GM23338 (cell line): Measurements from ENCODE around the gene KIF1C. TPM values are rescaled to one million over a fixed set of nuclear protein-coding genes. Genes with fewer than 3 reads are reported as not detected.
A peak's percentile ranks its signal among the peaks of the same experiment; 100 is the strongest.
"Not testable (repeated sequence)": the region's sequence is repeated elsewhere in the genome, so short reads cannot be mapped to it uniquely, and the experiment has no call there.

Experiments
- ATAC-seq: fragments of 200-7000 bp; cut with Tn5 transposase; 3 replicates; pipeline ENCODE4 v1.9.1; 2020
- DNase-seq: peaks from one replicate; pipeline ENCODE4 v3.0.0-alpha.2; 2015; ENCODE audit warnings: low spot score
- H2AFZ ChIP-seq: fragments of 200-600 bp; sonication (generic); 2 replicates; pipeline ENCODE4 v1.8.0; 2016; ENCODE audit warnings: antibody characterized with exemption, mild to moderate bottlenecking, moderate library complexity
- H3F3A ChIP-seq: fragments of 200-600 bp; sonication (generic); replicated peaks from 2 replicates; pipeline ENCODE4 v1.8.0; 2017; ENCODE audit warnings: antibody characterized with exemption, mixed run types, low read depth
- H3K27ac ChIP-seq: fragments of 200-600 bp; sonication (generic); 2 replicates; pipeline ENCODE4 v1.6.1; 2016; ENCODE audit warnings: low read depth
- H3K27me3 ChIP-seq: fragments of 200-600 bp; sonication (generic); 2 replicates; pipeline ENCODE4 v1.8.0; 2016; ENCODE audit warnings: mild to moderate bottlenecking, mixed run types, moderate library complexity; ENCODE audit not compliant: insufficient read depth
- H3K36me3 ChIP-seq: fragments of 200-600 bp; sonication (generic); 2 replicates; pipeline ENCODE4 v1.8.0; 2016; ENCODE audit warnings: mild to moderate bottlenecking; ENCODE audit not compliant: insufficient read depth
- H3K4me1 ChIP-seq: fragments of 200-600 bp; sonication (generic); 2 replicates; pipeline ENCODE4 v1.8.0; 2016; ENCODE audit warnings: mild to moderate bottlenecking, moderate library complexity; ENCODE audit not compliant: insufficient read depth
- H3K4me2 ChIP-seq: fragments of 200-600 bp; sonication (generic); 2 replicates; pipeline ENCODE4 v1.7.1; 2017; ENCODE audit warnings: mixed run types
- H3K4me3 ChIP-seq: fragments of 200-600 bp; sonication (generic); 2 replicates; pipeline ENCODE4 v1.6.1; 2016; ENCODE audit warnings: mixed run types
- H3K79me2 ChIP-seq: fragments of 200-600 bp; sonication (generic); replicated peaks from 2 replicates; pipeline ENCODE4 v1.8.0; 2017; ENCODE audit warnings: mild to moderate bottlenecking; ENCODE audit not compliant: insufficient read depth
- H3K9me2 ChIP-seq: fragments of 200-600 bp; sonication (generic); 2 replicates; pipeline ENCODE4 v1.8.0; 2017; ENCODE audit not compliant: insufficient read depth
- H4K20me1 ChIP-seq: fragments of 200-600 bp; sonication (generic); replicated peaks from 2 replicates; pipeline ENCODE4 v1.8.0; 2017; ENCODE audit warnings: mild to moderate bottlenecking; ENCODE audit not compliant: insufficient read depth
- H3K27ac Mint-ChIP-seq: 2 replicates; pipeline ENCODE4 v1.8.0; 2020; ENCODE audit warnings: inconsistent platforms, mild to moderate bottlenecking, moderate library complexity, mixed read lengths
- H3K27me3 Mint-ChIP-seq: 3 replicates; pipeline ENCODE4 v1.8.0; 2022; ENCODE audit warnings: low read depth, mild to moderate bottlenecking, moderate library complexity, mixed read lengths, inconsistent platforms; ENCODE audit not compliant: insufficient read depth, poor library complexity
- H3K36me3 Mint-ChIP-seq: 3 replicates; pipeline ENCODE4 v1.8.0; 2021; ENCODE audit warnings: low read depth, mild to moderate bottlenecking, inconsistent platforms, moderate library complexity, mixed read lengths
- H3K4me1 Mint-ChIP-seq: 3 replicates; pipeline ENCODE4 v1.8.0; 2020; ENCODE audit warnings: mild to moderate bottlenecking, inconsistent platforms, mixed read lengths
- H3K4me3 Mint-ChIP-seq: 3 replicates; pipeline ENCODE4 v1.8.0; 2021; ENCODE audit warnings: moderate library complexity, mild to moderate bottlenecking, inconsistent platforms, mixed read lengths
- H3K9me3 Mint-ChIP-seq: 3 replicates; pipeline ENCODE4 v1.8.0; 2020; ENCODE audit warnings: moderate library complexity, mild to moderate bottlenecking, inconsistent platforms, mixed read lengths
- CREB1 ChIP-seq: fragments of 250-450 bp; sonication (Bioruptor Pico); IDR thresholded peaks from 2 replicates; pipeline ENCODE4 v1.5.0; 2020; ENCODE audit warnings: low read depth, mild to moderate bottlenecking, moderate library complexity
- EZH2 ChIP-seq: fragments of 200-600 bp; sonication (generic); IDR thresholded peaks from one replicate; pipeline ENCODE4 v1.8.0; 2017; ENCODE audit warnings: antibody characterized with exemption, mild to moderate bottlenecking, low read depth; ENCODE audit not compliant: unreplicated experiment
- EZH2phosphoT487 ChIP-seq: fragments of 200-600 bp; sonication (generic); IDR thresholded peaks from one replicate; pipeline ENCODE4 v1.8.1; 2018; ENCODE audit warnings: antibody characterized with exemption; ENCODE audit not compliant: unreplicated experiment
- JUNB ChIP-seq: IDR thresholded peaks from one replicate; pipeline ENCODE4 v1.6.1; 2016; ENCODE audit warnings: antibody characterized with exemption; ENCODE audit not compliant: unreplicated experiment
- NANOG ChIP-seq: IDR thresholded peaks from 2 replicates; pipeline ENCODE4 v1.6.1; 2016; ENCODE audit warnings: antibody characterized with exemption, borderline replicate concordance
- POLR2AphosphoS5 ChIP-seq: IDR thresholded peaks from 2 replicates; pipeline ENCODE4 v1.6.1; 2016; ENCODE audit warnings: antibody characterized with exemption, low read depth
- STAT1 ChIP-seq: IDR thresholded peaks from one replicate; pipeline ENCODE4 v1.6.1; 2016; ENCODE audit warnings: antibody characterized with exemption; ENCODE audit not compliant: unreplicated experiment
- ZNF114 ChIP-seq: fragments of 250-450 bp; sonication (Bioruptor Pico); IDR thresholded peaks from 2 replicates; pipeline ENCODE4 v1.5.0; 2020; ENCODE audit warnings: mild to moderate bottlenecking, moderate library complexity
- ZNF331 ChIP-seq: fragments of 250-450 bp; sonication (Bioruptor Pico); IDR thresholded peaks from 2 replicates; pipeline ENCODE4 v1.5.0; 2020; ENCODE audit warnings: low read depth, mild to moderate bottlenecking, moderate library complexity
- polyA plus RNA-seq: library from polyadenylated mRNA; unstranded; fragments of >200 nt; fragmentation: Nextera tagmentation; extraction: Ambion mirVana; gene quantifications from 2 replicates; pipeline ENCODE4 v1.2.1, GENCODE V29; 2016
- total RNA-seq: library from RNA; depleted of rRNA; stranded (reverse); fragments of >200 nt; shearing (Covaris generic); gene quantifications from 2 replicates; pipeline ENCODE4 v1.2.3, GENCODE V29; 2014
- TF ChIP-seq, protein P1 (sequence below), 2 experiments: fragments of 200-600 bp in 1 of 2; sonication (generic) in 1 of 2; conservative IDR thresholded peaks; 2 replicates each; pipeline versions ENCODE4 v1.5.1 to v1.6.1; 2016 to 2017; ENCODE audit warnings: antibody characterized with exemption in 2 of 2, low read depth in 2 of 2, mild to moderate bottlenecking in 2 of 2, moderate library complexity in 1 of 2
- TF ChIP-seq, protein P2 (sequence below): IDR thresholded peaks from one replicate; pipeline ENCODE4 v1.6.1; 2018; ENCODE audit warnings: antibody characterized with exemption; ENCODE audit not compliant: unreplicated experiment
- TF ChIP-seq, protein P3 (sequence below): IDR thresholded peaks from 2 replicates; pipeline ENCODE4 v1.6.1; 2016; ENCODE audit warnings: antibody characterized with exemption

The KIF1C gene
- total and polyA plus RNA-seq, 2 experiments from 2014 or later, result 13.5 to 61.4 TPM

DNA sequence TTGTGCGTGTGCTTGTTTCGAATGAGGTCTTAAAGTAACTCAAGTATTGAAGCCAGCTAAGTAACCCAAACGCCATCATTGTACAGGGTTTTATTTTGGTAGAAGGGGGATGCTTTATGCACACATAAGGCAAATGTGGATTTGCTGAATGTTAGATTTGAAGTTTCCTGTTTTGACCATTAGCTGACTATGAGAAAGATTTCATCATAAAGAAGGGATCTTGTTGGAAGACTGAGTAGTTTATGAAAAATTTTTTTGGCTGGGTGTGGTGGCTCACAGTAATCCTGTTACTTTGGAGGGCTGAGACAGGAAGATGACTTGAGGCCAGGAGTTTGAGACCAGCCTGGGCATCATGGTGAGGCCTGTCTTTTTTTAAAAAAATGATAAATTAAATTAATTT lies 70.5 kb downstream of the KIF1C start:
- Mint-ChIP-seq H3K27me3 (peaks cover 6% of the 10 kb centered on the region), H3K27ac (no peak overlapping the region), H3K9me3 (no peaks in the 10 kb centered on the region), H3K4me3 (no peak overlapping the region), H3K4me1 (no peaks in the 10 kb centered on the region), H3K36me3 (no peaks in the 10 kb centered on the region)
- Histone ChIP-seq H3K4me3 (no peak overlapping the region), H2AFZ (no peak overlapping the region), H3K27me3 (peaks cover 5% of the 10 kb centered on the region), H4K20me1 (no peaks in the 10 kb centered on the region), H3K9me2 (no peaks in the 10 kb centered on the region), H3K79me2 (no peaks in the 10 kb centered on the region), H3K4me2 (no peak overlapping the region), H3F3A (no peaks in the 10 kb centered on the region), H3K4me1 (no peaks in the 10 kb centered on the region), H3K27ac (no peak overlapping the region), H3K36me3 (no peaks in the 10 kb centered on the region; the same call in 1 of the 2 replicates)
- ATAC-seq, result no peak
- TF ChIP-seq NANOG, result no peak
- no peak for DNase-seq

DNA sequence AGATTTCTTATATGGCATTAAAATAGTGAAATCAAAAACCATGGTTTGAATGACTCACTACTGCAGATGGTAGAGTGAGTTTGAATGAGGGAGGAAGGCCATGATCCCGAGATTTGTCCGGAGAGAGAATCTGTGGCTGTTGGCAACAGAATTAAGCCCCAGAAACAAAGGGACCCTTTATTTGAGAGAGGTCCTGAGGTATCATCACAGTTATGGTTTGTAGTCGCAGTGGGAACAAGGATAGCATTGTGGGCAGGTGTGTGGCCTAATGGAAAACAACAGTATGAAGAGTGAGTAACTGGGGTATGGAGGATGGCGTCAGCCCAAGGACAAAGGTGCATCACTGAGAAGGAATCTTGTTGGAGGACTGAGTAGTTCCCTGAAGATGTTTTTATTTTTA lies 72.0 kb downstream of the KIF1C start:
- H3F3A ChIP-seq, result no peaks in the 10 kb centered on the region
- H3K4me1 Mint-ChIP-seq, result peaks cover 3% of the 10 kb centered on the region
- no peak overlapping the region for H3K27ac Mint-ChIP-seq
- no peaks in the 10 kb centered on the region; the same call in 1 of the 2 replicates for H3K36me3 ChIP-seq
- H2AFZ ChIP-seq, result no peak overlapping the region
- ATAC-seq (no peak), DNase-seq (no peak)
- TF ChIP-seq, protein P1, sequence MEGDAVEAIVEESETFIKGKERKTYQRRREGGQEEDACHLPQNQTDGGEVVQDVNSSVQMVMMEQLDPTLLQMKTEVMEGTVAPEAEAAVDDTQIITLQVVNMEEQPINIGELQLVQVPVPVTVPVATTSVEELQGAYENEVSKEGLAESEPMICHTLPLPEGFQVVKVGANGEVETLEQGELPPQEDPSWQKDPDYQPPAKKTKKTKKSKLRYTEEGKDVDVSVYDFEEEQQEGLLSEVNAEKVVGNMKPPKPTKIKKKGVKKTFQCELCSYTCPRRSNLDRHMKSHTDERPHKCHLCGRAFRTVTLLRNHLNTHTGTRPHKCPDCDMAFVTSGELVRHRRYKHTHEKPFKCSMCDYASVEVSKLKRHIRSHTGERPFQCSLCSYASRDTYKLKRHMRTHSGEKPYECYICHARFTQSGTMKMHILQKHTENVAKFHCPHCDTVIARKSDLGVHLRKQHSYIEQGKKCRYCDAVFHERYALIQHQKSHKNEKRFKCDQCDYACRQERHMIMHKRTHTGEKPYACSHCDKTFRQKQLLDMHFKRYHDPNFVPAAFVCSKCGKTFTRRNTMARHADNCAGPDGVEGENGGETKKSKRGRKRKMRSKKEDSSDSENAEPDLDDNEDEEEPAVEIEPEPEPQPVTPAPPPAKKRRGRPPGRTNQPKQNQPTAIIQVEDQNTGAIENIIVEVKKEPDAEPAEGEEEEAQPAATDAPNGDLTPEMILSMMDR (conservative IDR thresholded peaks at IDR 0.05; ENCODE audit: low read depth in 2 of 2), result no peak
- TF ChIP-seq ZNF114 (CRISPR knock-in tag) (no peak), POLR2AphosphoS5 (no peak), JUNB (no peak), CREB1 (CRISPR knock-in tag) (no peak), STAT1 (no peak), ZNF331 (CRISPR knock-in tag) (no peak), NANOG (no peak), EZH2 (no peak), EZH2phosphoT487 (no peak)
- TF ChIP-seq, protein P2, sequence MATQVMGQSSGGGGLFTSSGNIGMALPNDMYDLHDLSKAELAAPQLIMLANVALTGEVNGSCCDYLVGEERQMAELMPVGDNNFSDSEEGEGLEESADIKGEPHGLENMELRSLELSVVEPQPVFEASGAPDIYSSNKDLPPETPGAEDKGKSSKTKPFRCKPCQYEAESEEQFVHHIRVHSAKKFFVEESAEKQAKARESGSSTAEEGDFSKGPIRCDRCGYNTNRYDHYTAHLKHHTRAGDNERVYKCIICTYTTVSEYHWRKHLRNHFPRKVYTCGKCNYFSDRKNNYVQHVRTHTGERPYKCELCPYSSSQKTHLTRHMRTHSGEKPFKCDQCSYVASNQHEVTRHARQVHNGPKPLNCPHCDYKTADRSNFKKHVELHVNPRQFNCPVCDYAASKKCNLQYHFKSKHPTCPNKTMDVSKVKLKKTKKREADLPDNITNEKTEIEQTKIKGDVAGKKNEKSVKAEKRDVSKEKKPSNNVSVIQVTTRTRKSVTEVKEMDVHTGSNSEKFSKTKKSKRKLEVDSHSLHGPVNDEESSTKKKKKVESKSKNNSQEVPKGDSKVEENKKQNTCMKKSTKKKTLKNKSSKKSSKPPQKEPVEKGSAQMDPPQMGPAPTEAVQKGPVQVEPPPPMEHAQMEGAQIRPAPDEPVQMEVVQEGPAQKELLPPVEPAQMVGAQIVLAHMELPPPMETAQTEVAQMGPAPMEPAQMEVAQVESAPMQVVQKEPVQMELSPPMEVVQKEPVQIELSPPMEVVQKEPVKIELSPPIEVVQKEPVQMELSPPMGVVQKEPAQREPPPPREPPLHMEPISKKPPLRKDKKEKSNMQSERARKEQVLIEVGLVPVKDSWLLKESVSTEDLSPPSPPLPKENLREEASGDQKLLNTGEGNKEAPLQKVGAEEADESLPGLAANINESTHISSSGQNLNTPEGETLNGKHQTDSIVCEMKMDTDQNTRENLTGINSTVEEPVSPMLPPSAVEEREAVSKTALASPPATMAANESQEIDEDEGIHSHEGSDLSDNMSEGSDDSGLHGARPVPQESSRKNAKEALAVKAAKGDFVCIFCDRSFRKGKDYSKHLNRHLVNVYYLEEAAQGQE, result no peak
- TF ChIP-seq, protein P3, sequence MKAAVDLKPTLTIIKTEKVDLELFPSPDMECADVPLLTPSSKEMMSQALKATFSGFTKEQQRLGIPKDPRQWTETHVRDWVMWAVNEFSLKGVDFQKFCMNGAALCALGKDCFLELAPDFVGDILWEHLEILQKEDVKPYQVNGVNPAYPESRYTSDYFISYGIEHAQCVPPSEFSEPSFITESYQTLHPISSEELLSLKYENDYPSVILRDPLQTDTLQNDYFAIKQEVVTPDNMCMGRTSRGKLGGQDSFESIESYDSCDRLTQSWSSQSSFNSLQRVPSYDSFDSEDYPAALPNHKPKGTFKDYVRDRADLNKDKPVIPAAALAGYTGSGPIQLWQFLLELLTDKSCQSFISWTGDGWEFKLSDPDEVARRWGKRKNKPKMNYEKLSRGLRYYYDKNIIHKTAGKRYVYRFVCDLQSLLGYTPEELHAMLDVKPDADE, result no peak
- H3K4me2 ChIP-seq, result no peak overlapping the region
- no peak overlapping the region for H3K4me3 Mint-ChIP-seq
- no peaks in the 10 kb centered on the region for H4K20me1 ChIP-seq
- no peak overlapping the region for H3K27ac ChIP-seq
- H3K4me1 ChIP-seq, result peaks cover 6% of the 10 kb centered on the region; the same call in 1 of the 2 replicates
- peaks cover 5% of the 10 kb centered on the region for H3K27me3 ChIP-seq
- H3K36me3 Mint-ChIP-seq, result no peaks in the 10 kb centered on the region
- no peak overlapping the region for H3K4me3 ChIP-seq
- no peaks in the 10 kb centered on the region for H3K9me3 Mint-ChIP-seq
- H3K9me2 ChIP-seq, result no peaks in the 10 kb centered on the region
- no peaks in the 10 kb centered on the region for H3K79me2 ChIP-seq
- H3K27me3 Mint-ChIP-seq, result peaks cover 8% of the 10 kb centered on the region

DNA sequence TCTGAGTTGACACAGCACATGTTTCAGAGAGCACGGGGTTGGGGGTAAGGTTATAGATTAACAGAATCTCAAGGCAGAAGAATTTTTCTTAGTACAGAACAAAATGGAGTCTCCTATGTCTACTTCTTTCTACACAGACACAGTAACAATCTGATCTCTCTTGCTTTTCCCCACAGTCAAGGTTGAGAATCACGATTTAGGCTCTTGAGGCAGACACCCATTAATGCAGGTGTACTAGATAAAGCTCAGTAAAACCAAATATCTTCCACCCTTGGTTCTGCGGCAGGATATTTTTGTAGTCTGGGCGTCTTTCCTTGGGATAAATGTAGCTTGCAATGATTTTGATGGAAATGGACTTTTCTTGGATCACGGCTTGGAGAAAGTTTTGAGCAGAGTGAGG lies 77.7 kb downstream of the KIF1C start:
- H3K4me2 ChIP-seq, H4K20me1 ChIP-seq, H3K4me3 ChIP-seq, H3K4me3 Mint-ChIP-seq, H3K27me3 ChIP-seq, H3K27ac ChIP-seq, H3K36me3 ChIP-seq, DNase-seq, H3K79me2 ChIP-seq, H3K36me3 Mint-ChIP-seq, H3F3A ChIP-seq, H3K27ac Mint-ChIP-seq, H3K9me2 ChIP-seq, ATAC-seq: not testable (repeated sequence)
- Mint-ChIP-seq H3K27me3 (peaks cover 20% of the 10 kb centered on the region), H3K9me3 (peaks cover 23% of the 10 kb centered on the region), H3K4me1 (peaks cover 10% of the 10 kb centered on the region)
- Histone ChIP-seq H2AFZ (peak overlapping the region; percentile 53; the same call in 1 of the 2 replicates), H3K4me1 (peaks cover 12% of the 10 kb centered on the region)
